HG03457 (cell line): ENCODE data around the gene ZNF211.

ENCODE experiments used
- ATAC-seq: cut with Tn5 transposase; IDR thresholded peaks from one replicate; pipeline ENCODE4 v1.9.1; 2021; ENCODE audit warnings: moderate number of reproducible peaks; ENCODE audit not compliant: unreplicated experiment

ZNF211 gene

GRCh38 chr19:57655443-57655842, 22.5 kb downstream of the ZNF211 start:
- ATAC-seq: no peak

- no peak for ATAC-seq
These were observed 23.4 kb downstream of the ZNF211 start for GRCh38 chr19:57656346-57656745.

GRCh38 chr19:57664269-57665127, 31.5 kb downstream of the ZNF211 start:
- no peak for ATAC-seq

- ATAC-seq: no peak
These were observed 32.4 kb downstream of the ZNF211 start for GRCh38 chr19:57665261-57665806.

- no peak for ATAC-seq
These were observed 34.3 kb downstream of the ZNF211 start for GRCh38 chr19:57667228-57667627.

GRCh38 chr19:57668635-57669034, 35.7 kb downstream of the ZNF211 start, which contains the start of gene ZSCAN4:
TSS of gene ZSCAN4 (plus strand) at chr19:57668935. CDS start at chr19:57676146, 7,211 bp downstream.
- no peak for ATAC-seq

GRCh38 chr19:57671124-57671895, 38.3 kb downstream of the ZNF211 start:
- ATAC-seq: no peak

- no peak for ATAC-seq
These were observed 39.5 kb downstream of the ZNF211 start for GRCh38 chr19:57672466-57672865.

- ATAC-seq: no peak
These were observed 42.9 kb downstream of the ZNF211 start for GRCh38 chr19:57675881-57676280.

GRCh38 chr19:57682226-57682766, 49.3 kb downstream of the ZNF211 start:
- no peak for ATAC-seq

GRCh38 chr19:57686727-57687126, 53.8 kb downstream of the ZNF211 start:
- ATAC-seq: no peak

- ATAC-seq: no peak
These were observed 54.5 kb downstream of the ZNF211 start for GRCh38 chr19:57687363-57688010.

GRCh38 chr19:57688011-57688763, 55.2 kb downstream of the ZNF211 start:
- no peak for ATAC-seq

GRCh38 chr19:57689750-57690149, 56.8 kb downstream of the ZNF211 start:
- ATAC-seq: no peak
